ENCODE results near the gene NAV3.
A peak's percentile ranks its signal among the peaks of the same experiment; 100 is the strongest.

NAV3 gene

GRCh38 chr12:78087363-78087675 lies 256.6 kb downstream of the NAV3 start:
- Histone ChIP-seq H3K9me3 (ENCODE audit: insufficient read depth, low read depth, low read length) (no peaks in the 10 kb centered on the region), H2AFZ (ENCODE audit: low read length) (no peak overlapping the region), H3K36me3 (ENCODE audit: insufficient read depth, low read length) (no peaks in the 10 kb centered on the region), H3K4me3 (ENCODE audit: low read length, poor library complexity, severe bottlenecking) (no peak overlapping the region), H3K79me2 (ENCODE audit: insufficient read depth, low read length) (no peaks in the 10 kb centered on the region), H3K27me3 (ENCODE audit: insufficient read depth, low read length, poor library complexity, severe bottlenecking) (no peaks in the 10 kb centered on the region), H3K4me2 (ENCODE audit: low read depth, low read length, poor library complexity, severe bottlenecking) (no peak overlapping the region), H3K4me1 (ENCODE audit: insufficient read depth, low read length, poor library complexity, severe bottlenecking) (no peaks in the 10 kb centered on the region), H3K9me2 (replicated peaks; ENCODE audit: low read depth, low read length) (no peaks in the 10 kb centered on the region), H3K9ac (ENCODE audit: low read depth, low read length, poor library complexity, severe bottlenecking) (no peak overlapping the region), H3F3A (ENCODE audit: low read depth) (no peaks in the 10 kb centered on the region), H4K20me1 (ENCODE audit: insufficient read depth, low read length, poor library complexity, severe bottlenecking) (no peaks in the 10 kb centered on the region)
- no peak for TF ChIP-seq EZH2phosphoT487 (IDR thresholded peaks at IDR 0.05; ENCODE audit: borderline replicate concordance)
- TF ChIP-seq, protein P1, sequence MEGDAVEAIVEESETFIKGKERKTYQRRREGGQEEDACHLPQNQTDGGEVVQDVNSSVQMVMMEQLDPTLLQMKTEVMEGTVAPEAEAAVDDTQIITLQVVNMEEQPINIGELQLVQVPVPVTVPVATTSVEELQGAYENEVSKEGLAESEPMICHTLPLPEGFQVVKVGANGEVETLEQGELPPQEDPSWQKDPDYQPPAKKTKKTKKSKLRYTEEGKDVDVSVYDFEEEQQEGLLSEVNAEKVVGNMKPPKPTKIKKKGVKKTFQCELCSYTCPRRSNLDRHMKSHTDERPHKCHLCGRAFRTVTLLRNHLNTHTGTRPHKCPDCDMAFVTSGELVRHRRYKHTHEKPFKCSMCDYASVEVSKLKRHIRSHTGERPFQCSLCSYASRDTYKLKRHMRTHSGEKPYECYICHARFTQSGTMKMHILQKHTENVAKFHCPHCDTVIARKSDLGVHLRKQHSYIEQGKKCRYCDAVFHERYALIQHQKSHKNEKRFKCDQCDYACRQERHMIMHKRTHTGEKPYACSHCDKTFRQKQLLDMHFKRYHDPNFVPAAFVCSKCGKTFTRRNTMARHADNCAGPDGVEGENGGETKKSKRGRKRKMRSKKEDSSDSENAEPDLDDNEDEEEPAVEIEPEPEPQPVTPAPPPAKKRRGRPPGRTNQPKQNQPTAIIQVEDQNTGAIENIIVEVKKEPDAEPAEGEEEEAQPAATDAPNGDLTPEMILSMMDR (conservative IDR thresholded peaks at IDR 0.05; ENCODE audit: low read length) = no peak

GRCh38 chr12:78088391-78088832 lies 257.7 kb downstream of the NAV3 start:
- Histone ChIP-seq H3K4me3 (ENCODE audit: low read length, poor library complexity, severe bottlenecking) (peak overlapping the region; percentile 14), H3K36me3 (ENCODE audit: insufficient read depth, low read length) (no peaks in the 10 kb centered on the region), H3K4me1 (ENCODE audit: insufficient read depth, low read length, poor library complexity, severe bottlenecking) (no peaks in the 10 kb centered on the region), H4K20me1 (ENCODE audit: insufficient read depth, low read length, poor library complexity, severe bottlenecking) (no peaks in the 10 kb centered on the region), H3K9me2 (replicated peaks; ENCODE audit: low read depth, low read length) (no peaks in the 10 kb centered on the region), H2AFZ (ENCODE audit: low read length) (no peak overlapping the region), H3K27me3 (ENCODE audit: insufficient read depth, low read length, poor library complexity, severe bottlenecking) (no peaks in the 10 kb centered on the region), H3F3A (ENCODE audit: low read depth) (no peaks in the 10 kb centered on the region), H3K79me2 (ENCODE audit: insufficient read depth, low read length) (no peaks in the 10 kb centered on the region), H3K4me2 (ENCODE audit: low read depth, low read length, poor library complexity, severe bottlenecking) (no peak overlapping the region), H3K9me3 (ENCODE audit: insufficient read depth, low read depth, low read length) (no peaks in the 10 kb centered on the region), H3K9ac (ENCODE audit: low read depth, low read length, poor library complexity, severe bottlenecking) (no peak overlapping the region)
- TF ChIP-seq, protein P1 (conservative IDR thresholded peaks at IDR 0.05; ENCODE audit: low read length) = no peak
- no peak for TF ChIP-seq EZH2phosphoT487 (IDR thresholded peaks at IDR 0.05; ENCODE audit: borderline replicate concordance)

DNA sequence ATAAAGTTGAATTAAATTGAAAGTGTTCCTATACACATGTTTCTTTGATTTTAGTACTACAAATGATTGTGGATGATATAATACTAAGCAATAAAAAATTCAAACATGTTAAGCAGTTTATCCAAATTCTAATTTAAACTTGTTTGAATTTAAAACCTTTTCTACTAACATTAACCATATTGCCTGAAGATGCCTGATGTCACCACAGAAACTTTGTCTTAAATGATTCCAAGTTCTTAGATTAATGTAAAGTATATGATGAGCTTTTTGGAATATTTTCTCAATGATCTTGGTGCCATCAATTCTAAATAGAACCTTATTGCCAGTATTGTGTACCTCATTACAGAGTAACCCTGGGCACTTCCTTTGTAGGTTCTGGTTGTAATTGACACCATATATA lies 259.6 kb downstream of the NAV3 start:
- no peaks in the 10 kb centered on the region for H3K79me2 ChIP-seq (ENCODE audit: insufficient read depth, low read length)
- no peak overlapping the region for H3K9ac ChIP-seq (ENCODE audit: low read depth, low read length, poor library complexity, severe bottlenecking)
- no peaks in the 10 kb centered on the region for H3K36me3 ChIP-seq (ENCODE audit: insufficient read depth, low read length)
- H4K20me1 ChIP-seq (ENCODE audit: insufficient read depth, low read length, poor library complexity, severe bottlenecking) = no peaks in the 10 kb centered on the region
- no peak overlapping the region for H3K4me2 ChIP-seq (ENCODE audit: low read depth, low read length, poor library complexity, severe bottlenecking)
- H3K9me2 ChIP-seq (replicated peaks; ENCODE audit: low read depth, low read length) = no peaks in the 10 kb centered on the region
- no peaks in the 10 kb centered on the region for H3K27me3 ChIP-seq (ENCODE audit: insufficient read depth, low read length, poor library complexity, severe bottlenecking)
- no peaks in the 10 kb centered on the region for H3K4me1 ChIP-seq (ENCODE audit: insufficient read depth, low read length, poor library complexity, severe bottlenecking)
- no peak overlapping the region for H3K4me3 ChIP-seq (ENCODE audit: low read length, poor library complexity, severe bottlenecking)
- no peak overlapping the region for H2AFZ ChIP-seq (ENCODE audit: low read length)
- no peaks in the 10 kb centered on the region for H3K9me3 ChIP-seq (ENCODE audit: insufficient read depth, low read depth, low read length)
- TF ChIP-seq, protein P1 (conservative IDR thresholded peaks at IDR 0.05; ENCODE audit: low read length) = no peak
- TF ChIP-seq EZH2phosphoT487 (IDR thresholded peaks at IDR 0.05; ENCODE audit: borderline replicate concordance) = no peak
- H3F3A ChIP-seq (ENCODE audit: low read depth) = no peaks in the 10 kb centered on the region
